K562 (cell line): ENCODE data around the gene RFLNA.

Source experiments
- CTCF ChIP-seq, 3 experiments: IDR thresholded peaks in 2 of 3; conservative IDR thresholded peaks in 1 of 3; 2 replicates each; pipeline ENCODE4 v1.5.1; 2011 to 2012; ENCODE audit warnings: low read length in 3 of 3, mild to moderate bottlenecking in 3 of 3, control low read depth in 2 of 3, improper control_type of control experiment in 1 of 3, inconsistent platforms in 1 of 3, low read depth in 1 of 3, mixed read lengths in 1 of 3, moderate library complexity in 1 of 3; ENCODE audit not compliant: insufficient read depth in 2 of 3
- MYC ChIP-seq, 2 experiments: fragments of 250-450 bp in 1 of 2; sonication (Bioruptor Pico) in 1 of 2; IDR thresholded peaks; 2 replicates each; pipeline versions ENCODE4 v1.5.1 to v1.6.1; 2012 to 2021; ENCODE audit warnings: low read depth in 2 of 2, borderline replicate concordance in 1 of 2, improper control_type of control experiment in 1 of 2, low read length in 1 of 2, mild to moderate bottlenecking in 1 of 2, moderate library complexity in 1 of 2
- NFATC3 ChIP-seq: fragments of 450-650 bp; IDR thresholded peaks from 2 replicates; pipeline ENCODE4 v1.6.1; 2017; ENCODE audit warnings: mild to moderate bottlenecking
- PHF8 ChIP-seq: fragments of 200-600 bp; sonication (generic); IDR thresholded peaks from 2 replicates; pipeline ENCODE4 v1.6.1; 2012; ENCODE audit warnings: mixed run types, mild to moderate bottlenecking, inconsistent platforms, low read length, moderate library complexity, borderline replicate concordance
- POLR2A ChIP-seq: fragments of 450-650 bp; conservative IDR thresholded peaks from 2 replicates; pipeline ENCODE4 v1.6.1; 2016
- RAD21 ChIP-seq, 2 experiments: fragments of 250-450 bp in 1 of 2; fragments of 450-650 bp in 1 of 2; sonication (Bioruptor Pico) in 1 of 2; formaldehyde crosslinking in 1 of 2; IDR thresholded peaks in 1 of 2; conservative IDR thresholded peaks in 1 of 2; 2 replicates each; pipeline versions ENCODE4 v1.4.0 to v1.8.0; 2020 to 2022; ENCODE audit warnings: mild to moderate bottlenecking in 2 of 2, moderate library complexity in 1 of 2
- SMAD3 ChIP-seq: fragments of 450-650 bp; formaldehyde crosslinking; conservative IDR thresholded peaks from 2 replicates; pipeline ENCODE4 v1.4.0; 2020; ENCODE audit warnings: mild to moderate bottlenecking
- TAF7 ChIP-seq: fragments of 450-650 bp; IDR thresholded peaks from 2 replicates; pipeline ENCODE4 v1.6.1; 2016; ENCODE audit warnings: missing genetic modification characterization, missing compliant biosample characterization
- ZNF232 ChIP-seq: sonication (generic); formaldehyde crosslinking; IDR thresholded peaks from 2 replicates; pipeline ENCODE4 v1.8.0; 2022; ENCODE audit warnings: mild to moderate bottlenecking, missing genetic modification reagents
- TF ChIP-seq, protein P1 (sequence below): sonication (generic); formaldehyde crosslinking; IDR thresholded peaks from 2 replicates; pipeline ENCODE4 v1.9.0; 2022; ENCODE audit warnings: mild to moderate bottlenecking, missing genetic modification reagents

DNA sequence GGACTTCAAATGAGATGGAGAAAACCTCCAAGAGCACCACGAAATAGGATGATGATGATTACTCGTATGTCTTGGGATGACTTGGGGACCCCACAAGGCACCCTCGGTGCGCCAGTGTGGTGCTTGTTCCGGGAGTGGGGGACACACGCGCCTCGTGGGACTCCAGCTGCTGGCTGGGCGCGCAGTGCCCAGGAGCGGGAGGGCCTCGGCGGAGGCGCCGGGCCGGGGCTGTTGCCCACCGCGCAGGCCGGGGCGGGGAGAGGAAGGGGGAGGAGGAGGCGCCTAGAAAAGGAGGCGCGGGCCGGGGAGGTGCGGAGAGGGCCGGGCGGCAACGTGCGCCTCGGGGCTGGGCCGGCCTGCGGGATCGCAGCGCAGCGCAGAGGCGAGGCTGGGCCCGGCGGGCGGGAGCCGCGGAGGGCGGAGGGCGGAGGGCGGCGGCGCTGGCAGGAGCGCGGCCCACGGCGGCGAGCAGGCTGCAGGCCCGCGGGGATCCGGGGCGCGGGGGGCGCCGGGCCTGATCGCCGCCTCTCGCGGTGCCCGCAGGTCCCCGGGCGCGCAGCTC, at the start of gene RFLNA:
- TF ChIP-seq TAF7, result no peak
- no peak for TF ChIP-seq ZNF232
- no peak for TF ChIP-seq RAD21 (CRISPR knock-in tag; conservative IDR thresholded peaks at IDR 0.05 in 1 of 2, IDR thresholded peaks at IDR 0.05 in 1 of 2)
- TF ChIP-seq, protein P1, sequence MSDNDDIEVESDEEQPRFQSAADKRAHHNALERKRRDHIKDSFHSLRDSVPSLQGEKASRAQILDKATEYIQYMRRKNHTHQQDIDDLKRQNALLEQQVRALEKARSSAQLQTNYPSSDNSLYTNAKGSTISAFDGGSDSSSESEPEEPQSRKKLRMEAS (CRISPR knock-in tag), result no peak
- TF ChIP-seq PHF8, result no peak
- TF ChIP-seq POLR2A, result no peak
- no peak for TF ChIP-seq SMAD3 (CRISPR knock-in tag)
- TF ChIP-seq MYC (IDR thresholded peaks at IDR 0.05; ENCODE audit: low read depth, low read length), result no peak
- no peak for TF ChIP-seq MYC (CRISPR knock-in tag; IDR thresholded peaks at IDR 0.05; ENCODE audit: borderline replicate concordance, low read depth)
- TF ChIP-seq CTCF (IDR thresholded peaks at IDR 0.05 in 2 of 3, conservative IDR thresholded peaks at IDR 0.05 in 1 of 3; ENCODE audit: insufficient read depth in 2 of 3, low read depth in 1 of 3, low read length in 3 of 3), result no peak
- no peak for TF ChIP-seq NFATC3
